Eye (tissue), 1 donor: ENCODE data around the gene CPLANE2.
"Not testable (repeated sequence)": the region's sequence is repeated elsewhere in the genome, so short reads cannot be mapped to it uniquely, and the experiment has no call there.

Experiments
- DNase-seq: peaks from one replicate; pipeline ENCODE4 v3.0.0-alpha.2; 2015

Gene CPLANE2

DNA sequence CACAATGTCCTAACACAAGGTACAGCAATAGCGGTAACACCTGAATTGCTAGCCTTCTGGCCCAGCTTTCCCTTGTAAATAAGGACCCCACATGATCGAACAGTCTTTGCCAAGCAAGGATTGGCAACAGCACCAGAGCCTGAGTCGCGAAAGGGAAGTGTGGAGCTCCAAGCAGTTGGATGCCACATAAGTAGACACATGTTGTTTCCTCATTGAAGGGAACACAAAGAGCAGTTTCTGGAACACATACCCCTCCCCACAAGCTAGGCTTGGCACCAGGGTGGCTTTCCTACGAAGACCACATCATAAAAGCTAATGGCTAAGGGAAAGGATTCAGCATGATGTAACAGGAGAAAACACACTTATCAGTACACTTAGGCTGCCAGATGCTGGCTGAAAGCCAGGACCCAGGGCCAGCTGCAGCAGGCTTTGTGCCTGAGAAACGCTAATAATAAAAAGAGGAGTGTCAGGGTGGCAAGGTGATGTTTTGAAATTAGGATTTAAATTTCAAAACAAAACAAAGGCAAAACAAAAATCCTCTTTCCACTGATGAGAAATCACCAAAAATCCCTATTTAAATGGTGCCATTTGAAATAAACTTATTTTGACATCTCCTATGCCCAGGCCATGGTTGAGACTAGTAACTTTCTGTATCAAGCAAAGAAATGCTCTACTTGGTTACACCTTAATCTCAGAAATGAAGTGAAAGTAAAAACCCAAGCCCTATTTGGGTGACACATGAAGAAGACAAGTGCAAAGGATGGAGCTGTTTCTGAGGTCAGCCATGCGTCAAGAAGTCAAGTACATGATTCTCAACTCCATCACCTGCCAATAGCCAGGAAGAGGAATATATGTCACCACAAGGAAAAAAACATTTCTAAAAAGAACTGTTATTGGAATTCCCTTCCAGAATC, 11.9 kb upstream of the CPLANE2 start:
- DNase-seq, result peak; percentile 57

DNA sequence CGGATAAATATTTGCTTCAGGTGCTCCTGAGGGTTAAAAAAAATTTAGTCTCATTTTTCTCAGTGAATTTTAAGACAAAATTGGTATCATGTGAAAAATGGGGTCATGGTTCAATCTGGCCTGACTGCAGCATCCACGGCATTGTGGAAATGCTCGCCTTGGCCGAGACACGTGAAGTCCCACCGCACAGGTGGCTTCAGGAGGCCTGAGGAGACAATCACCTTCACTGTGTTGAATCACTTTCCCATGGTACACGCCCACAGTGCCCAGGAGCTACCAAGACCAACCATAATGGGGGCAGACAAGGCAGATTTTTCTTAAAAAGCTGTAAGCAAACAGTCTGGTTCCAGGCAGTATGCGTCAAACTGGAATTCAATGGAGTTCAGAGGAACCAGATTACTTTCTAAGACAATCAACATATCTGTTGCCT, 11.0 kb upstream of the CPLANE2 start:
- no peak for DNase-seq

DNA sequence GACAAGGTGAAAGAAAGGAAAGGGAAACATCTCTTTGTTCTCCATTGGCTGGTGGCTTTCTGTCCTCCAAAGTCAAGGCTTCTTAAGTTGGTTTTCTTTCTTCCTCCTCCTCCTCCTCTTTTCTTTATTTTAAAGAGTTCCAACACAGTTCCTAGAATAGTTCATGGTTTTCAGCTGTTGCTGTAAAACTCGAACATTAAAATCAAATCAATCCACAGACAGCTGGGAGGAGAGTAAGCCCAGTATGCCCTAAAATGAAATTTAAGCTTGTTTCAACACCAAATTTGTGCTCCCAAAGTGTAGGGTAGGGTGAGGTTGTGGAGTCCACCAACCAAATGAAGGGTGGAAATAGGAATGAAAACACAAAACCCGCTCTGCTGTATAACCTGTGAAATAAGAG, 10.5 kb upstream of the CPLANE2 start:
- DNase-seq, result no peak

DNA sequence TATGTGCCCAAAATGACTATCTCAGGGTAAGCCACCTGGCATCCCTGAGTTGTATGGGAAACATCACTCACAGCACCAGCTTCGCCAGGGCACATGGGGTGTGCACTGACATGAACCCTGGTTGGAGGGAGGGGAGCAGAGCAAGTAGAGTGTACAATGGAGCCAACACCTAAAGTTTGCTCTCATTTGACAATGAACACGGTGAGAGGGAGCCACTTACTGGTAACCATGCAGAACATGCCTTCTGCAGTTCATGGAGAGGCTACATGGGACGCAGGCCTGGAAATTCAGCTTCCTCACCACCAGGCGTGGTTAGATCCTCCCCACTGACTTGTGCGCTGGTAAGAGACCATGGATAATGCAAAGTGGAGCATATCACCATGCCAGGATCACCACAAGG, 10.0 kb upstream of the CPLANE2 start:
- no peak for DNase-seq

DNA sequence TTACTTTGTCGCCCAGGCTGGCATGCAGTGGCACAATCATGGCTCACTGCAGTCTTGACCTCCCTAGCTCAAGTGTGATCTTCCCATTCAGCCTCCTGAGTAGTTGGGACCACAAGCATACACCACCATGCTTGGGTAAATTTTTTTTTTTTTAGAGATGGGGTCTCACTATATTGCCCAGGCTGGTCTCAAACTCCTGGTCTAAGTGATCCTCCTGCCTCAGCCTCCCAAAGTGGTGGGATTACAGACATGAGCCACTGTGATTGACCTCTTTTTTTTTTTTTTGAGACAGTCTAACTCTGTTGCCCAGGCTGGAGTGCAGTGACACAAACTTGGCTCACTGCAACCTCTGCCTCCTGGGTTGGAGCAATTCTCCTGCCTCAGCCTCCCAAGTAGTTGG, 9.3 kb upstream of the CPLANE2 start:
- DNase-seq, result not testable (repeated sequence)

DNA sequence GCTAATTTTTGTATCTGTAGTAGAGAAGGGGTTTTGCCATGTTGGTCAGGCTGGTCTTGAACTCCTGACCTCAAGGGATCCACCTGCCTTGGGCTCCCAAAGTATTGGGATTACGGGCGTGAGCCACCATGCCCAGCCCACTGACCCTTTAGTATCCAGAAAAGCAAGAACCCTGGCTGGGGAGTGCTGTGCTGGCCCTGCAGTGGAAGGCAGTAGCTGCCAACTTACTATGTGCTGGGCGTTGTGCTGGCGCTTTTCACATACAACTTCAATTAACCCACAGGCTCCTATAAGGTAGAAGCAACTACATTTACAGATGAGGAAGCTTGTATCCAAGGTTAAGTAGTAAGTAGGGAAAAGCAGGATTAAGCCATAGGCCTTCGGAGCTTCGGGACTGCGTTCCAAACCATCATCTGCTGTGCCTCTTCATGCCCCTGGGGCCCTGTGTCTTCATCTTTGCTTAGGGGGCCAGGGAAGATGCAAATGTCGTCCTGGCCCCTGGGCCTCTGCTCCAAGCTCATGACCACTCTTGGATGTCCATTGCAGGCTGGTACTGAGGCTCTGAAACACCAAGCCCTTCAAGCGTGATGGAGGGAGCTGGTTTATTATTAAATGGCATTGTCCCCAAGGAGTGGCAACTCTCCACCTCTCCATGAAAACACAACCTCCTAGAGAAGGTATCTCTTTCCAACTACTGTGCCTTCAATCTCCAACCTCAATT, 8.7 kb upstream of the CPLANE2 start:
- no peak for DNase-seq

DNA sequence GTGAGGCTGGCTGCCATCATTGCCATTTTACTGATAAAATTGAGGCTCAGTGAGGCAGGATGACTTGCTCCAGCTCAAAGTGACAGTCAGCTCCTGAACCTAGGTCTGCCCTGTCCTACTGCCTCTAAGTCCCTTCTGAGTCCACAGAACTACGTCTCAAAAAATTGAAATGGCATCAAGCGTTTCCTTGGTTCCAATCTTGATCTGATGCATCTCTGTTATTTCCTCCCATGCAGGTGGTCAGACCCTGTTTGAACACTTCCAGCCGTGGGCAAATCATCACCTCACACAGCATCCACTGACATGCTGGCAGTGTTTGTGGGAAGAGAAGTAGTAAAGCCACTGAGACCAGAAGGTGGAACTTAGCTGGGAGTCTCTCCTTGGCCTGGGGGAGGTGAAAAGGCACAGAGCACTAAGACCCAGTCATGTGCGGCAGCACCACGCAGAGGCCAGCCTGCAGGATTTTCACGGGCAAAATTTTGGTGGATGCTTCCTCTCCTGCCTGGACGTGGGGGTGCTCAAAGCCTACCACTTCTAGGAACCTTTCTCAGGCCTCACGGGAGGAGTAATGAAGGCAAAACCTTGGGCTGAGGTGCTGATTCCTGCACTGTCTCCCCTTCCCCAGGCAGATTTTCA, 7.8 kb upstream of the CPLANE2 start:
- no peak for DNase-seq

DNA sequence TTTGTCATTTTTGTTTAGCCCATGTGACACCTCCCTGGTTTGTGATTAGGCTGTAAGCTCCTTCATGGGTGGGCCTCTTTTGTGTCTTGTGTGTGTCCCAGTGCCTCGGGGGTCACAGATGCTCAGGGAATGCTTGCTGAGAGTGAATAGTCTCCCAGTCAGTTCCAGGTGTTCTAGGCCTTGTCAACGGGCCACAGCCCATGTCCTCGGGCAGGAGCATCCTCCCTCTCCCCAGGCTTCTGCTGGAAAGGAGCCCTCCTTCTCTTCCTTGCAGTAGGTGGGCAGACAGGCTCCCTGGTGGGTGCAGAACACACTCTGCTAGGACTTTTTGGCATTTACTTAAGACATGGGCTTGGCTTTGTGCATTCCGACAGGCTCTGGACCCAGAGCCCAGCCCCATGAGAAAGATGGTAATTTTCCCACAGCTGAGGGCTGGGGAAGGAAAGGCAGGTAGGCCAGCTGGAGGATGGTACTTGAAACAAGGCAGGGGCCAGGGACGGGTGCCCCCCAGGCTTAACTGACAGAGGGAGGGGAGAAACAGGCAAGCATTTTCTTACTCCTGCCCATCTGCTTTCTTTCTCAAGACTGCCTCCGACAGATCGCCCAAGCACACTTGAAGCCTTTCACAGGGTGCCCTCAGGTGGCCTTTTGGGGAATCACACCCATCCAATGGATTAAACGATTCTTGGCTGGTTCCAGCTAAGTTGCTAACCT, 7.1 kb upstream of the CPLANE2 start:
- peak; percentile 94 for DNase-seq

DNA sequence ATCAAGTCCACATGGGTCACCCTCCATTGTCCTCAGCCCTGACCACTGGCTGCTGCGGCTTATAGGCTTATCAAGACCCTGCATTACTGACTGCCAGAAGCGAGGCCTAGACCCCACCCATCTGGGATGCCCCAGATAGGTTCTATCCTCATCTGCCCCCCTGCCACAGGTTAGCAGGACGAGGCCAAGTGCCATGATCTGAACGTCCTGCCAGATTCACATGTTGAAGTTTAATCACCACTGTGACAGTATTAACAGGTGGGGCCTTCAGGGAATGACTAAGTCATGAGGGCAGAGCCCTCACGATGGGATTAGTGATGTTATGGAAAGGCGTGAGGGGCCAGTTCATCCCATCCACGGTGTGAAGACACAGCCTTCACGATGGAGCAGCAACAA, 6.2 kb upstream of the CPLANE2 start:
- DNase-seq, result no peak

DNA sequence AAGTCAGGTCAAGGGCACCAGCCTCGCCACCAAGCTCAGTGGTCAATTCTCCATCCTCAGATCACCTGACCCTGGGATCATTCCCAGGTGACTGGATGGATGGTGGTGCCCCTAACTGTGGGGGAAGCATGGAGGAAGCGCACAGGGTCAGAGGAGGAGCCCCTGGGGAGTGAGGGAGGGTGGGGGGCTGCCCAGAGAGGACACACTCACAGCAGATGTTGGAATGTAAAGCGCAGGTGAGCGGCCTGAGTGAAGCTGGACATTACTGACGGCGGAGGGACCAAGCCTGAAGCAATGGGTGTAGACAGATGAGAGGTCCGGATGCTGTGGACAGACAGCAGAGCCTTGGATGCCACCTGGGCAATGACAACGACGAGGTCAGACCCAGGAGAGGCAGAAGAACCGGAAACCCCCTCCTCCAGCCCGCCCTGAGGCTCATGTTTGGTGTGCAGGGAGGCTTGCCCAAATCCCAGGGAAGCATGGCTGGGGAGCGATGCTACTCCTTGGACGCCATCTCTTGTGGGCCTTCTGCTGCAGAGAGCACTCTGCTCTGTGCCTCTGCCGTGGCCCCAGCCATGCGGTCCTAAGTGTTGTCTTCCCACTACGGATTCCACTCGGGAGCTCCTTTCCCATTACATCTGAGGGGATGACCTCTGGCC, 5.7 kb upstream of the CPLANE2 start:
- DNase-seq, result no peak

DNA sequence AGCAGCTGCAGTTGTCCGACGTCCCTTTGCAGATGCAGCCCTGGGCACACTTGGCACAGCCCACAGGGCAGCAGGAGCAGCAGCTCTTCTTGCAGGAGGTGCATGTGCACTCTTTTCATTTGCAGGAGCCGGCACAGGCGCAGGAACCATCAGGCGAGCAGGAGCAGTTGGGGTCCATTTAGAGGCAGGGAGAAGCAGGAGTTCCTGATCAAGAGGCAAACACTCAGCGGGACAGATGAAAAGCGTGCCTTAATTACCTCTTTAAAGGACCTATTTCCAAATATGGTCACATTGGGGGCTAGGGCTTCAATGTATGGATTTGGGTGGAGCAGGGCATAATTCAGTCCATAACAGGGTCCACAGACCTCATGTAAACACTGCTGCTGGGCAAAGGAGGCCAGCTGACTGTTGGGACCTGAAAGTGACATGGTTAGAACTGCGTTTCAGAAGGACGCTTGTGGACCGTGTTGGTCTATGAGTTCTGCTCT, 4.3 kb upstream of the CPLANE2 start:
- no peak for DNase-seq

DNA sequence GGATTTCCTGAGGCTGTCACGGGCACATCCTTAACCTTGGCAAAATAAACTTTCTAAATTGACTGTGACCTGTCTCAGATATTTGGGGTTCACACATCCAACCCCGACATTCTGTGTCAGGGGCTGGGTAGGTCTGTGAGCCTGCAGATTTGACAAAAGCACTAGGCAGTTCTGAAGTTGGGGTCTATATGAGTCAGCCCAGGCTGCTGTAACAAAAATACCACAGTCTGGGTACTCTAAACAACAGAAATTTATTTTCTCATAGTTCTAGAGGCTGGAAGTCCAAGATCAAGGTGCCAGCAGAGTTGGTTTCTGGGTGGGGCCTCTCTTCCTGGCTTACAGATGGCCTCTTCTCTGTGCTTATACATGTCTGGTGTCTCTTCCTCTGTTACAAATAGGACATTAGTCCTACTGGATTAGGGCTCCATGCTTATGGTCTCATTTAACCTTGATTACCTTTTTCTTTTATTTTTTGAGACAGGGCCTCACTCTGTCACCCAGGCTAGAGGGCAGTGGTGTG, 3.0 kb upstream of the CPLANE2 start:
- DNase-seq, result no peak

DNA sequence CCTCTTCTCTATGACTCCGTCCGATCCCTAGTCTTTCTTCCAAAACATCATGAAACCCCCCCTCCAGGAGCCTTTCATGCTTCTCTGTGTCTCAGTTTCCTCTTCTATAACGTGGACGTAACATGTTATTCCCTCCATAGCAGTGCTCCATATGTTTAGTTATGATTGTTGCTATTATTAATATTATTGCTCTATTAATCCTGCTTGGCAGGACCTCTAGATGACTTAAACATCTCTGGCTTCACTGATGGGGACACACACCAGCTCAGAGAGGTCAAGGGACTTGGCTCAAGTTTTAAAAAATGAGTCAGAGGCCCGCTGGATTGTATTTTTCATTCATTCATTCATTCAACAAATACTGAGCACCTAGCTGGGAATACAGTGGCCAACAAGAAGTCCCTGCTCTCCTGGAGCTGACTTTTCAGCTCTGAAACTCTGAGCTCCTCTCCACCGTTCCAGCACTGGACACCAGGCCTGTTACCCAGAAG, 404 bp upstream of the CPLANE2 start:
- no peak for DNase-seq

DNA sequence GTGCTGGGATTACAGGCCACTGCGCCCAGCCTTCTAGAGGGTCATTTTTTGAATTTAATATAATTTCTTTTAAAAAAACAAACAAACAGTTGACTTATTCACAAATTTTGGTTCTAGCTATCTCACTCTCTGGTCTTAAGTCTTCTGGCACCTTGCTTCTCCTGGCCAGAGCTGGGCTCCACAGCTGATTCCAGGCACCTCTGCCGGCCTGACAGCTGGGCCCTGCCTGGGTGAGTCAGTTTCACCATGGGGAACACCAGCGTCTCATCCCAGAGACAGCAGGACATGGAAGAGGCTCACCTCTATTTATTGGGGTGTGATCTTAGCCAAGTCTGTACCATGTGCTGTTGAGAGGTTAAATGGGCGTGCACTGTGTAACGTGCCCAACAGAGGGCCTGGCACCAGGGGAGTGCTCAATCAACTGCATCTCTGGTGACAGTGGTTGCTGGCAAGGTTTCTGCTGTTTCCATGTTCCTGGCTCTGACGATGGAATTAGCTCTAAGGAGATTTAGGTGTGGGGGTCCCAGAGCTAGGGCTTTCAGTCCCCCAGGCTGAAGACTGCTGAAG, 956 bp downstream of the CPLANE2 start:
- no peak for DNase-seq

DNA sequence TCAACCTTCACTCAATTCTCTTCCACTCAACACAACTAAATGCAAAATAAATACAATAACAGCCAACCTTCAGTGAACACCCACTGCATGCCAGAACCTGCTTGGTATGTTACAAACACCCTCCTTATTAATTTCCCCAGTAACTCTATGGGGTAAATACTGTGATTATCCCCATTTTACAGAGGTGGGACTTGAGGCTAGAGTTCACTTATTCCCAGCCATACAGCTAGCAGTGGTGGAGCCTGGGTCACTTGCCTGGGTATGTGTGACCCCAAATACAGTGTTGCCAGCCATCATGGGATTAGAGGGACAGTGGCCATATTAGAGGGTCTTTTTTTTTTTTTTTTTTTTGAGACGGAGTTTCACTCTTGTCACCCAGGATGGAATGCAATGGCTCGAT, 1.6 kb downstream of the CPLANE2 start:
- no peak for DNase-seq

DNA sequence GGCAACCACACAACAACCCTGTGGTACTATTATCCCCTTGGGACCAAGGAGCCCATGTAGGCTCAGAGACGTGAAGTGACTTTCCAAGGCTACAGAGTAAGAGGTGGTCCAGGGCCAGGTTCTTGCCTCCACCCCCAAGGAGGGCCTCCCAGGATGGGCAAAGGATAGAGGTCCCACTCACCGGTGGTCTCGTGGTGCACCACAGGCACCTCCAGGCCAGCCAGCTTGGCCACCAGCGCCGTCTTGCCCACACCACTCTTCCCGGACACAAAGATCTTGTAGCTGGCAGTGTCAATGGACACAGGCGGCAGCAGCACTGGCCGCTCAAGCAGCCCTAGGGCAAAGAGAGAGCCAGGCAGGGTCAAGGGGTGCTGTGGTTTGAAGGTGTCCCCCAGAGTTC, 3.6 kb downstream of the CPLANE2 start:
- DNase-seq, result no peak

DNA sequence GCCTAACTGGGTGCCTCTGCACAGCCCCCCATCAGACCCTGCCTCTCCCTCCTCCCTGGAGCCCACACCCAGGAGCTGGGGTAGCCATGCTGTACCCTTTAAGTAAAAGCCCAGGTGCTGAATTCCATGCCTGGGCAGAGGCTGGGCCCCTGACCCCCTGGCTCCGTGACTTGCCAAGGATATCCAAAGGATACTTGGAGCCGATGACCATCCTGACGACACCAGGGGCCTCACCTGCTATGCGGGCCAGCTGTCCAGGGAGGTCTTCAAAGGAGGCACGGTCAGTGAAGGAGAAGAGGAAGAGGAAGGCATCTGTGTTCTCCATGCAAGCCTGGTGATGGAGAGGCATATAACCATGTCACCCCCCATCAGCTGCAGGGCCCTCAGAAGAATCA, 4.7 kb downstream of the CPLANE2 start:
- DNase-seq, result no peak

DNA sequence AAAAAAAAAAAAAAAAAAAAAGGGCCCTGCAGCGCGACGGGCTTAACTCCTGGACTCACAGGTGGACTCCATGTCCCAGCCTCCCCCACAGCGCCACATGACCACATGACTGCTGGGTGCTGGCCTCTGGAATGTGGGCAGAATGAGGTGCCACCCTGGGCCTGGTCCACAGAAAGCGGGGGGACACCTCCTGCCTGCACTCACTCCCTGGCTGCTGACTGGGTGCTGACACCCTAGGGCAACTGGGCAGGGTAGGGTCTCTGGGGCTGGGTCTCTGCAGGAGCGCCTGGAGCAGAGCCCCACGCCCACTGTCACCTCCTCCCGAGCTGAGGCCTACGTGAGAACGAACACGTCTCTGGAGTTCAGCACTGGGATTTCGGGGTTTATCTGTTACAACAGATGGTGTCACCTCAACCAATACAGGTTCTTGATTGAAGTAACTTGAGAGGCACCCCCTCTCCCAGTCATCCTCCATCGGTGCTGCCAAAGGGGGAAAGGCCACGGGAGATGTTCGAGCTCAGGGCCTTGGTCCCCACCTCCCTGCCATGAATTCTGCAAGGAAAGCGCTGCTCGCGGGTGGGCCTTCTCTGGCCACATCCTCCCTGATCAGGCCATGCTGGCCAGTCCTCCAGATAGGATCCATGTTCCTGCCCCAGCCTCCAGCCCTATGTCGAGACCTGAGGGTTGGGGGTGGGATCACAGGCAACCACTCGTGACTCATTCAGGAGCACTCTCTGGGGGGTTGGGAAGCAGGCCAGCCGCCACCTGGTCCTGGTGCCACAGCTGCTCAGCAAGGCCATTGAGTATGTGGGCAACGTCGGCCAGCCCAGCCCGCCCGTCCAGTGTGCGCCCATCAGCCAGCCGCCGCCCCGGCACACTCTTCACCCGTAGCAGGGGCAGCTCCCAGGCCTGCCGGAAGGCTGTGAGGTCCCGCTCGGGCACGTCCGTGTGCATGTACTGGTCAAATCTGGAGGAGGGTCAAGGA, 5.4 kb downstream of the CPLANE2 start:
- DNase-seq, result peak; percentile 20

DNA sequence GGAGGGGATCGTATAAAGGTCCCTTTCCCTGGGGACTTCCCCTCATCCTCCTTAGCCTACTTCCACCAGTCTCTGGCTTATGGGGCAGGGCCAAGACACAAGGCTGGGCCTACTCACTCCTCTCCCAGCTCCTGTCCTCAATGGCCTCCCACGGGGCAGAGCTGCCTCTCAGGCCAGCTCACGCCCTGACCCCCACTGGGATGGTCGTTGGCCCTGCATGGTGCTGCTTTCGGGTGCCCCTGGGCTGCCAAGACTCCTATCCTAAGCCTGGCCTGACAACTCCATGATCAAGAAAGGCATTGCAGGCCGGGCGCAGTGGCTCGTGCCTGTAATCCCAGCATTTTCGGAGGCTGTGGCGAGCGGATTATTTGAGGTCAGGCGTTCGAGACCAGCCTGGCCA, 6.2 kb downstream of the CPLANE2 start:
- no peak for DNase-seq
